Ovary (tissue), 3 donors: Measurements from ENCODE around the gene FYN.

Experiments used
- CTCF ChIP-seq, 3 donors: fragments of 450-650 bp in 2 of 3; fragments of 200-600 bp in 1 of 3; IDR thresholded peaks; one replicate each; pipeline versions ENCODE4 v1.5.1 to v1.8.0; 2016 to 2022; ENCODE audit warnings: antibody characterized with exemption in 3 of 3, mild to moderate bottlenecking in 1 of 3
- EP300 ChIP-seq: sonication (generic); formaldehyde crosslinking; IDR thresholded peaks from one replicate; pipeline ENCODE4 v1.6.1; 2017; ENCODE audit warnings: antibody characterized with exemption
- POLR2A ChIP-seq: fragments of 450-650 bp; IDR thresholded peaks from one replicate; pipeline ENCODE4 v1.6.1; 2017; ENCODE audit warnings: antibody characterized with exemption, mild to moderate bottlenecking, moderate library complexity
- donor health status: DM: no; HTN: no; CAD: no.

- no peak for TF ChIP-seq POLR2A
- no peak for TF ChIP-seq CTCF (IDR thresholded peaks at IDR 0.05)
- no peak for TF ChIP-seq EP300
These were observed 161.1 kb downstream of the FYN start for GRCh38 chr6:111711984-111712752.
